ENCODE results near the gene LRFN2. TPM values are rescaled to one million over a fixed set of nuclear protein-coding genes. Genes with fewer than 3 reads are reported as not detected.

Gene LRFN2
- total and polyA plus RNA-seq, 2 experiments from 2014 or later, result 0.29 to 2.5 TPM

- Mint-ChIP-seq H3K4me3 (no peak overlapping the region), H3K4me1 (peaks cover 9% of the 10 kb centered on the region), H3K27me3 (ENCODE audit: insufficient read depth, low read depth, poor library complexity) (peaks cover 7% of the 10 kb centered on the region), H3K9me3 (no peaks in the 10 kb centered on the region), H3K27ac (no peak overlapping the region; the same call in 1 of the 2 replicates), H3K36me3 (ENCODE audit: low read depth) (no peaks in the 10 kb centered on the region; the same call in 2 of the 3 replicates)
- Histone ChIP-seq H3K4me2 (no peak overlapping the region), H4K20me1 (replicated peaks; ENCODE audit: insufficient read depth) (no peaks in the 10 kb centered on the region), H3K27me3 (ENCODE audit: insufficient read depth) (no peaks in the 10 kb centered on the region), H3K9me2 (ENCODE audit: insufficient read depth) (peaks cover 5% of the 10 kb centered on the region; the same call in 1 of the 2 replicates), H3K4me3 (no peak overlapping the region), H3K4me1 (ENCODE audit: insufficient read depth) (no peaks in the 10 kb centered on the region), H3K27ac (ENCODE audit: low read depth) (no peak overlapping the region), H3F3A (replicated peaks; ENCODE audit: low read depth) (no peaks in the 10 kb centered on the region), H2AFZ (no peak overlapping the region), H3K79me2 (replicated peaks; ENCODE audit: insufficient read depth) (no peaks in the 10 kb centered on the region), H3K36me3 (ENCODE audit: insufficient read depth) (no peaks in the 10 kb centered on the region)
- ATAC-seq (no peak), DNase-seq (ENCODE audit: low spot score) (no peak)
- TF ChIP-seq POLR2AphosphoS5 (IDR thresholded peaks at IDR 0.05; ENCODE audit: low read depth) (no peak), ETS1 (IDR thresholded peaks at IDR 0.05) (no peak), JUNB (IDR thresholded peaks at IDR 0.05; ENCODE audit: unreplicated experiment) (no peak), ZNF462 (CRISPR knock-in tag; IDR thresholded peaks at IDR 0.05) (no peak), CTCF (conservative IDR thresholded peaks at IDR 0.05; ENCODE audit: low read depth in 2 of 2) (no peak), STAT1 (IDR thresholded peaks at IDR 0.05; ENCODE audit: unreplicated experiment) (no peak)
- TF ChIP-seq, protein P1, sequence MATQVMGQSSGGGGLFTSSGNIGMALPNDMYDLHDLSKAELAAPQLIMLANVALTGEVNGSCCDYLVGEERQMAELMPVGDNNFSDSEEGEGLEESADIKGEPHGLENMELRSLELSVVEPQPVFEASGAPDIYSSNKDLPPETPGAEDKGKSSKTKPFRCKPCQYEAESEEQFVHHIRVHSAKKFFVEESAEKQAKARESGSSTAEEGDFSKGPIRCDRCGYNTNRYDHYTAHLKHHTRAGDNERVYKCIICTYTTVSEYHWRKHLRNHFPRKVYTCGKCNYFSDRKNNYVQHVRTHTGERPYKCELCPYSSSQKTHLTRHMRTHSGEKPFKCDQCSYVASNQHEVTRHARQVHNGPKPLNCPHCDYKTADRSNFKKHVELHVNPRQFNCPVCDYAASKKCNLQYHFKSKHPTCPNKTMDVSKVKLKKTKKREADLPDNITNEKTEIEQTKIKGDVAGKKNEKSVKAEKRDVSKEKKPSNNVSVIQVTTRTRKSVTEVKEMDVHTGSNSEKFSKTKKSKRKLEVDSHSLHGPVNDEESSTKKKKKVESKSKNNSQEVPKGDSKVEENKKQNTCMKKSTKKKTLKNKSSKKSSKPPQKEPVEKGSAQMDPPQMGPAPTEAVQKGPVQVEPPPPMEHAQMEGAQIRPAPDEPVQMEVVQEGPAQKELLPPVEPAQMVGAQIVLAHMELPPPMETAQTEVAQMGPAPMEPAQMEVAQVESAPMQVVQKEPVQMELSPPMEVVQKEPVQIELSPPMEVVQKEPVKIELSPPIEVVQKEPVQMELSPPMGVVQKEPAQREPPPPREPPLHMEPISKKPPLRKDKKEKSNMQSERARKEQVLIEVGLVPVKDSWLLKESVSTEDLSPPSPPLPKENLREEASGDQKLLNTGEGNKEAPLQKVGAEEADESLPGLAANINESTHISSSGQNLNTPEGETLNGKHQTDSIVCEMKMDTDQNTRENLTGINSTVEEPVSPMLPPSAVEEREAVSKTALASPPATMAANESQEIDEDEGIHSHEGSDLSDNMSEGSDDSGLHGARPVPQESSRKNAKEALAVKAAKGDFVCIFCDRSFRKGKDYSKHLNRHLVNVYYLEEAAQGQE (IDR thresholded peaks at IDR 0.05; ENCODE audit: unreplicated experiment), result no peak
Observed at GRCh38 chr6:40486576-40486975, 100.6 kb downstream of the LRFN2 start.

All from GM23338 (cell line).